ENCODE results near the gene CD209.

GRCh38 chr19:7706188-7706954, 41.0 kb downstream of the CD209 start:
- no peak for TF ChIP-seq SUZ12 (IDR thresholded peaks at IDR 0.05; ENCODE audit: extremely low read depth, insufficient read depth, insufficient read length)
- no peak for TF ChIP-seq YY1 (IDR thresholded peaks at IDR 0.05; ENCODE audit: insufficient read depth, insufficient read length)

Measured in NT2/D1 (cell line).